Ramos (cell line): Measurements from ENCODE around the gene NR1H2.
"Not testable (repeated sequence)": the region's sequence is repeated elsewhere in the genome, so short reads cannot be mapped to it uniquely, and the experiment has no call there.

Source experiments
- in situ Hi-C: fragments of 300-500 bp; cut with MboI; formaldehyde crosslinking; loops from one replicate; pipeline ENCODE4 v1.14.3; 2022; ENCODE audit warnings: low sequenced_read_pairs; ENCODE audit not compliant: unreplicated experiment

The NR1H2 gene

GRCh38 chr19:50377051-50377461 is 799 bp downstream of the NR1H2 start:
- in situ Hi-C loops, result no loop called here

GRCh38 chr19:50377517-50377916 is 1.3 kb downstream of the NR1H2 start:
- in situ Hi-C loops, result no loop called here

- in situ Hi-C loops, result no loop called here
Observed at GRCh38 chr19:50378169-50378862, 2.1 kb downstream of the NR1H2 start.

- in situ Hi-C loops, result no loop called here
Observed at GRCh38 chr19:50378863-50379236, 2.6 kb downstream of the NR1H2 start.

DNA sequence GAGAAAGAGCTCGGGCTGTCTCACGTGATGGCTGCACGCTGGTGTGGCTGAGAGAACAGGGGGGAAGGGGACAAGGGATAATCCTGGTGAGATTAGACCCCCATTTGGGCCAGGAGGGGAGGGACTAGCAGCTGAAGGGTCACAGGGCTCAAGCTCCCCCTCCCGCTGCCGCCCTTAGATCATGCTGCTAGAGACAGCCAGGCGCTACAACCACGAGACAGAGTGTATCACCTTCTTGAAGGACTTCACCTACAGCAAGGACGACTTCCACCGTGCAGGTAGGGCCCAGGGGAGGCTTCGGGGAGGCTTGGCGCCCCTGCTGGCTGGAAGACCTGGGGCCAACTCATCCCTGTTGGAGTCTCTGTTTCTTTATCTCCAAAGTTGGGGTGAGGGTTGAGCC is 3.3 kb downstream of the NR1H2 start:
- in situ Hi-C loops, result no loop called here

- in situ Hi-C loops, result no loop called here
Observed at GRCh38 chr19:50380137-50380536, 3.9 kb downstream of the NR1H2 start.

DNA sequence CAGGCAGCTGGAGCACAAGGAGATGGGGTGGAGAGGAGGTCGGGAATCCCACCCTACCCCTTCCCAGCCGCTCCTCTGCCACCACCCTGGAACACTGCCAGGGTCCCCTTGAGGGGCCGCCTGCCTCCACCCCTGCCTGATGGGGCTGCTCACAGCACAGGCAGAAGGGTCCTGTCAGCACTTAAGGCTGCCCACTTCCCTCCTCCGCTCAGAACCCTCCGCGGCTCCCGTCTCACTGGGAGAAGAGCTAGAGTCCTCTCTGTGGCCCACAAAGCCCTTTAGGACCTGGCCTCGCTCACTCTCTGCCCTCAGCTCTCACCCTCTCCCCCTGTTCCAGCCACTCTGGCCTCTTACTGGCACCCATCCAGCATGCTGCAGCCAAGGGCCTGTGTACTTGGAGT is 4.5 kb downstream of the NR1H2 start:
- in situ Hi-C loops, result no loop called here

GRCh38 chr19:50381881-50382729 is 5.8 kb downstream of the NR1H2 start:
- in situ Hi-C loops, result no loop called here

- in situ Hi-C loops, result no loop called here
Observed at GRCh38 chr19:50383001-50383851, 7.0 kb downstream of the NR1H2 start.

- in situ Hi-C loops, result no loop called here
Observed at GRCh38 chr19:50383852-50384684, 7.8 kb downstream of the NR1H2 start, which contains the start of gene POLD1. Gene POLD1 (plus strand): TSS chr19:50384347. CDS start chr19:50398852, 14,505 bp downstream.

- in situ Hi-C loops, result no loop called here
Observed at GRCh38 chr19:50384685-50385535, 8.7 kb downstream of the NR1H2 start.

GRCh38 chr19:50387176-50387867 is 11.1 kb downstream of the NR1H2 start:
- in situ Hi-C loops, result no loop called here

GRCh38 chr19:50387868-50388245 is 11.6 kb downstream of the NR1H2 start:
- in situ Hi-C loops, result no loop called here

GRCh38 chr19:50390295-50390694 is 14.0 kb downstream of the NR1H2 start:
- in situ Hi-C loops, result not testable (repeated sequence)

DNA sequence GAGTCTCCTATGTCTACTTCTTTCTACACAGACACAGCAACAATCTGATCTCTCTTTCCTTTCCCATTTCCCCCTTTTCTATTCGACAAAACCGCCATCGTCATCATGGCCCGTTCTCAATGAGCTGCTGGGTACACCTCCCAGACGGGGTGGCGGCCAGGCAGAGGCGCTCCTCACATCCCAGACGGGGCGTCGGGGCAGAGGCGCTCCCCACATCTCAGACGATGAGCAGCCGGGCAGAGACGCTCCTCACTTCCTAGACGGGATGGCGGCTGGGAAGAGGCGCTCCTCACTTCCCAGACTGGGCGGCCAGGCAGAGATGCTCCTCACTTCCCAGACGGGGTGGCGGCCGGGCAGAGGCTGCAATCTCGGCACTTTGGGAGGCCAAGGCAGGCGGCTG is 14.7 kb downstream of the NR1H2 start:
- in situ Hi-C loops, result not testable (repeated sequence)

DNA sequence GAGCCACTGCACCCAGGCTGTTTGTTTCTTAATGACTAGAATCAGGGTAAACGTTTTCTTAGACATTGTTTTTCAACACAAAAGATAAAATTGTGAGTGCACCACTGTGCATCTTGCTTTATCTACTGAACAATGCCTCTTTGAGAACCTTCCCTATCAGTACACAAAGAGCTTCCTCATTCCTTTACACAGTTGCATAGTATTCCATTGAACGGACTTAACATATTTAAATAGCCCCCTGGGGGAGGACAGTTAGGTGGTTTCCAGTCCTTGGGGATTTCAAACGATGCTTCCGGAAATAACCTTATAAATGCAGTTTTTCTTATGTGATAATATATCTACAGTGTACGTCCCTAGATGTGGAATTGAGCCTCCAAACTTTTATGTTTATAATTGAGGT is 16.5 kb downstream of the NR1H2 start:
- in situ Hi-C loops, result no loop called here

DNA sequence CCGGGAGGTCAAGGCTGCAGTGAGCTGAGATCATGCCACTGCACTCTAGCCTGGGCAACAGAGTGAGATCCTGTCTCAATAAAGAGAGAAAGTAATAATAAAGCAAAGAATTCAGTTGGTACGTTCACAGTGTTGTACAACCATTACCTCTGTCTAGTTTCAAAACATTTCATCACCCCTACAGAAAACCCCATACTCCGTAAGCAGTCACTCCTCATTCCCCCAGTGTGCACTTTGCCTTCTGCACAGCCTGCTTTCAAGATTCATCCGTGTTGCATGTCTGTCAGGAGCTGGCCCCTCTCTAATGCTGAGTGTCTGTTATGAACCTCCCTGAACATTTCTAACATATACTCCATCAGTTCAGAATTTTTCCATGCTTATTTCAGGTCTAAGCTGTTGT is 17.3 kb downstream of the NR1H2 start:
- in situ Hi-C loops, result no loop called here

- in situ Hi-C loops, result no loop called here
Observed at GRCh38 chr19:50394017-50394416, 17.8 kb downstream of the NR1H2 start.
